Spinal cord (tissue), 10 donors: Measurements from ENCODE around the gene KPNB1. TPM values are rescaled to one million over a fixed set of nuclear protein-coding genes. Genes with fewer than 3 reads are reported as not detected.
"Not testable (repeated sequence)": the region's sequence is repeated elsewhere in the genome, so short reads cannot be mapped to it uniquely, and the experiment has no call there.

Experiments
- DNase-seq, 6 donors: peaks; one replicate each; pipeline versions ENCODE4 v3.0.0 to v3.0.0-alpha.2; 2013 to 2015; ENCODE audit warnings: low spot score in 6 of 6, low read depth in 4 of 6
- H3K27ac ChIP-seq: one replicate; pipeline ENCODE4 v1.5.1; 2013; ENCODE audit warnings: low read depth, low read length, control low read depth
- H3K27me3 ChIP-seq: one replicate; pipeline ENCODE4 v1.6.1; 2013; ENCODE audit warnings: low read length; ENCODE audit not compliant: control insufficient read depth, insufficient read depth
- H3K36me3 ChIP-seq: one replicate; pipeline ENCODE4 v1.6.1; 2013; ENCODE audit warnings: low read length; ENCODE audit not compliant: control insufficient read depth, insufficient read depth
- H3K4me1 ChIP-seq: one replicate; pipeline ENCODE4 v1.6.1; 2013; ENCODE audit warnings: low read length; ENCODE audit not compliant: control insufficient read depth, insufficient read depth
- H3K4me3 ChIP-seq: one replicate; pipeline ENCODE4 v1.5.1; 2013; ENCODE audit warnings: low read depth, low read length, control low read depth
- H3K9me3 ChIP-seq: one replicate; pipeline ENCODE4 v1.6.1; 2013; ENCODE audit warnings: low read length; ENCODE audit not compliant: control insufficient read depth, insufficient read depth
- WGBS: methylation state at CpG from one replicate; pipeline ENCODE4 v1.1.5; 2013; ENCODE audit warnings: missing lambda C conversion rate; ENCODE audit not compliant: insufficient coverage; 5-methylcytosine and 5-hydroxymethylcytosine counted together
- polyA plus RNA-seq, 2 donors: library from polyadenylated mRNA; unstranded; fragments of 120-200 nt; gene quantifications; one replicate each; pipeline ENCODE4 v1.2.1, GENCODE V29; 2013; ENCODE audit not compliant: insufficient read length in 2 of 2
- total RNA-seq, 2 donors: library from RNA; depleted of rRNA in 1 of 2; stranded (reverse); fragments of 120-200 nt in 1 of 2; fragments of >200 nt in 1 of 2; gene quantifications; one replicate each; pipeline versions ENCODE4 v1.2.3 to v1.2.4, GENCODE V29; 2013 to 2014
- donor health status: healthy.

Gene KPNB1
- total and polyA plus RNA-seq, 4 donors, result 152 to 185 (median 165) TPM

GRCh38 chr17:47669081-47669480 is 19.4 kb downstream of the KPNB1 start:
- no peaks in the 10 kb centered on the region for H3K4me1 ChIP-seq
- WGBS, result 100% methylated on average over 2 of the region's 4 CpGs
- H3K4me3 ChIP-seq, result no peak overlapping the region
- peaks cover 66% of the 10 kb centered on the region for H3K36me3 ChIP-seq
- H3K9me3 ChIP-seq, result no peaks in the 10 kb centered on the region
- no peak overlapping the region for H3K27ac ChIP-seq
- no peak for DNase-seq
- H3K27me3 ChIP-seq, result no peaks in the 10 kb centered on the region

- WGBS, result 75% methylated on average over 1 of the region's 1 CpG
- Histone ChIP-seq H3K27ac (no peak overlapping the region), H3K36me3 (peaks cover 68% of the 10 kb centered on the region), H3K27me3 (no peaks in the 10 kb centered on the region), H3K9me3 (no peaks in the 10 kb centered on the region), H3K4me3 (no peak overlapping the region), H3K4me1 (no peaks in the 10 kb centered on the region)
- DNase-seq, result no peak
These were observed 20.3 kb downstream of the KPNB1 start for GRCh38 chr17:47670064-47670463.

GRCh38 chr17:47674499-47674898 is 24.8 kb downstream of the KPNB1 start:
- Histone ChIP-seq H3K27me3 (no peaks in the 10 kb centered on the region), H3K4me1 (no peaks in the 10 kb centered on the region), H3K4me3 (no peak overlapping the region), H3K36me3 (peaks cover 81% of the 10 kb centered on the region), H3K9me3 (no peaks in the 10 kb centered on the region), H3K27ac (no peak overlapping the region)
- 90% methylated on average over 2 of the region's 4 CpGs for WGBS
- DNase-seq, result no peak

- Histone ChIP-seq H3K4me3 (no peak overlapping the region), H3K27me3 (no peaks in the 10 kb centered on the region), H3K36me3 (peaks cover 85% of the 10 kb centered on the region), H3K9me3 (no peaks in the 10 kb centered on the region), H3K27ac (no peak overlapping the region), H3K4me1 (no peaks in the 10 kb centered on the region)
- WGBS, result 100% methylated on average over 2 of the region's 2 CpGs
- DNase-seq, result no peak
These were observed 25.9 kb downstream of the KPNB1 start for GRCh38 chr17:47675380-47676198.

DNA sequence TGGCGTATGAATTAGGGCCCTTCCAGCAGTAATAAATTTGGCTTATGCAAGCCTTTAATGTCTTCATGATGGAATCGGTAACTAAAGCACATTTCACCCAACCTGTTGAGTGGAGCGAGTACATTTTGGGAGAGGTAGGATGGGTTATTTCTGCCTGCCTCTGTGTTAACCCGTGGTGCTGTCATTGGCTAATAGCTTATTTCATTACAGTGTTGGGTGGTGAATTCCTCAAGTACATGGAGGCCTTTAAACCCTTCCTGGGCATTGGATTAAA is 26.4 kb downstream of the KPNB1 start:
- Histone ChIP-seq H3K27me3 (no peaks in the 10 kb centered on the region), H3K9me3 (no peaks in the 10 kb centered on the region), H3K36me3 (peaks cover 84% of the 10 kb centered on the region), H3K4me3 (no peak overlapping the region), H3K4me1 (no peaks in the 10 kb centered on the region), H3K27ac (no peak overlapping the region)
- DNase-seq, result no peak
- WGBS, result 100% methylated on average over 1 of the region's 4 CpGs

GRCh38 chr17:47676510-47677165 is 26.9 kb downstream of the KPNB1 start:
- no peaks in the 10 kb centered on the region for H3K27me3 ChIP-seq
- no peaks in the 10 kb centered on the region for H3K4me1 ChIP-seq
- H3K4me3 ChIP-seq, result no peak overlapping the region
- peak in 1 of 6 donors; percentile 63 for DNase-seq
- H3K9me3 ChIP-seq, result no peaks in the 10 kb centered on the region
- 85% methylated on average over 3 of the region's 7 CpGs for WGBS
- H3K27ac ChIP-seq, result no peak overlapping the region
- peaks cover 84% of the 10 kb centered on the region for H3K36me3 ChIP-seq

DNA sequence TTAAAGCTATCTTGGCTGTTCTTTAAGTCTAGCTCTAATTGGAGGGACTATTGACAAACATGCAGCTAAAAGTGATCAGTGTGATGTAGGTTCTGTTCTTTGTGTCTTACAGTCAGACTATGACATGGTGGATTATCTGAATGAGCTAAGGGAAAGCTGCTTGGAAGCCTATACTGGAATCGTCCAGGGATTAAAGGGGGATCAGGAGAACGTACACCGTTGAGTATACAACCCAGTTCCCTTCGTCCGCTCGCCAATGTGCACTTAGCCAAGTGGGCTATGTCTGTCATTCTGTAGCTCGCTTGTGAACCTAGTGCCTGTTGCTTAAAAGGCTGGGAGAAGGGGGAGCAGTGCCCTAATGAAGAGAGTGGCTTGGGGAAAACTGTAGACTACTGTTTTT is 28.5 kb downstream of the KPNB1 start:
- Histone ChIP-seq H3K4me1 (no peaks in the 10 kb centered on the region), H3K36me3 (peaks cover 81% of the 10 kb centered on the region), H3K4me3 (no peak overlapping the region), H3K27me3 (no peaks in the 10 kb centered on the region), H3K27ac (no peak overlapping the region), H3K9me3 (no peaks in the 10 kb centered on the region)
- WGBS, result 86% methylated on average over 7 of the region's 7 CpGs
- no peak for DNase-seq

- no peak overlapping the region for H3K4me3 ChIP-seq
- H3K9me3 ChIP-seq, result no peaks in the 10 kb centered on the region
- H3K36me3 ChIP-seq, result peaks cover 55% of the 10 kb centered on the region
- DNase-seq, result no peak
- no CpG with 5 or more reads among the region's 2 CpGs for WGBS
- H3K27ac ChIP-seq, result no peak overlapping the region
- H3K27me3 ChIP-seq, result no peaks in the 10 kb centered on the region
- H3K4me1 ChIP-seq, result no peaks in the 10 kb centered on the region
These were observed 32.4 kb downstream of the KPNB1 start for GRCh38 chr17:47682138-47682537.

GRCh38 chr17:47682727-47683126 is 33.0 kb downstream of the KPNB1 start:
- not testable (repeated sequence) for H3K27me3 ChIP-seq, H3K4me1 ChIP-seq, H3K4me3 ChIP-seq, DNase-seq, H3K9me3 ChIP-seq, H3K27ac ChIP-seq
- H3K36me3 ChIP-seq, result peaks cover 52% of the 10 kb centered on the region
- WGBS, result 91% methylated on average over 1 of the region's 4 CpGs

GRCh38 chr17:47684025-47684424 is 34.3 kb downstream of the KPNB1 start:
- H3K36me3 ChIP-seq, result peaks cover 44% of the 10 kb centered on the region
- WGBS, result 70% methylated on average over 2 of the region's 4 CpGs

More at GRCh38 chr17:47684025-47684424, 34.3 kb downstream of the KPNB1 start:
- Histone ChIP-seq H3K4me1 (peaks cover 4% of the 10 kb centered on the region), H3K9me3 (no peaks in the 10 kb centered on the region), H3K27me3 (no peaks in the 10 kb centered on the region), H3K27ac (no peak overlapping the region), H3K4me3 (no peak overlapping the region)
- no peak for DNase-seq
